ENCODE data around the gene IFIT1.

Gene IFIT1, protein sequence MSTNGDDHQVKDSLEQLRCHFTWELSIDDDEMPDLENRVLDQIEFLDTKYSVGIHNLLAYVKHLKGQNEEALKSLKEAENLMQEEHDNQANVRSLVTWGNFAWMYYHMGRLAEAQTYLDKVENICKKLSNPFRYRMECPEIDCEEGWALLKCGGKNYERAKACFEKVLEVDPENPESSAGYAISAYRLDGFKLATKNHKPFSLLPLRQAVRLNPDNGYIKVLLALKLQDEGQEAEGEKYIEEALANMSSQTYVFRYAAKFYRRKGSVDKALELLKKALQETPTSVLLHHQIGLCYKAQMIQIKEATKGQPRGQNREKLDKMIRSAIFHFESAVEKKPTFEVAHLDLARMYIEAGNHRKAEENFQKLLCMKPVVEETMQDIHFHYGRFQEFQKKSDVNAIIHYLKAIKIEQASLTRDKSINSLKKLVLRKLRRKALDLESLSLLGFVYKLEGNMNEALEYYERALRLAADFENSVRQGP

DNA sequence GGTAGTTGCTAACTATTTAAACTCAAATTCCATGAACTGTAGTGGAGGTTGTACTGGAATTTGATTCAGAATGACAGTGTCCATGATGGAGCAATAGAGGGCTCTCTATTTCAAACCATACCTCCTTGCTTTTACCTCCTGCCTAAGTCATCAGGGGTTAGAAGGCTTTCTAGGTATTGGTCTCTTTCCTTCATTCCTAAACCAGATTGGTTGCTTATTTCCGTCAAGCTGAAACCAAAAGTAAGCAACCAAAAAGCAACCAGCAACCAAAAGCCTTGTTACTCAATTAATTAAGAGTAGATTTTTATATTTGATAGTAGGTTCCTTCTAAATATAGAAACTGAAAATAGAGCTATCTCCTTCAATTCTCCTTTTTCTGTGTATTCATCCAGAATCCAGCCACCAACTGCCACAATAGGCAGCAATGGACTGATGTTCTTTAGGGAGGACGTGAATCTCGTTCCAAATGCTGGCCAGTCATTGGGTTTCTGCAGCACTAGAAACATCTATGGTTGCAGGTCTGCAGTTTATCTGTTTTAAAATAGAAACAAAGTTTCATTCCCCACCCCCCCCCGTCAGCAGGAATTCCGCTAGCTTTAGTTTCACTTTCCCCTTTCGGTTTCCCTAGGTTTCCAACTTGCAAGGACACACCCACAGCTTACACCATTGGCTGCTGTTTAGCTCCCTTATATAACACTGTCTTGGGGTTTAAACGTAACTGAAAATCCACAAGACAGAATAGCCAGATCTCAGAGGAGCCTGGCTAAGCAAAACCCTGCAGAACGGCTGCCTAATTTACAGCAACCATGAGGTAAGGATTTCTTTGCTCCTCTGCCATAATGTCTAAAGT is at the start of gene IFIT1:
IFIT1 (plus strand) TSS at position 717 of the 850 bp plus-strand sequence; CDS start at position 807, 90 bp downstream.
- peak; percentile 89 for DNase-seq (ENCODE audit: low read depth)

DNA sequence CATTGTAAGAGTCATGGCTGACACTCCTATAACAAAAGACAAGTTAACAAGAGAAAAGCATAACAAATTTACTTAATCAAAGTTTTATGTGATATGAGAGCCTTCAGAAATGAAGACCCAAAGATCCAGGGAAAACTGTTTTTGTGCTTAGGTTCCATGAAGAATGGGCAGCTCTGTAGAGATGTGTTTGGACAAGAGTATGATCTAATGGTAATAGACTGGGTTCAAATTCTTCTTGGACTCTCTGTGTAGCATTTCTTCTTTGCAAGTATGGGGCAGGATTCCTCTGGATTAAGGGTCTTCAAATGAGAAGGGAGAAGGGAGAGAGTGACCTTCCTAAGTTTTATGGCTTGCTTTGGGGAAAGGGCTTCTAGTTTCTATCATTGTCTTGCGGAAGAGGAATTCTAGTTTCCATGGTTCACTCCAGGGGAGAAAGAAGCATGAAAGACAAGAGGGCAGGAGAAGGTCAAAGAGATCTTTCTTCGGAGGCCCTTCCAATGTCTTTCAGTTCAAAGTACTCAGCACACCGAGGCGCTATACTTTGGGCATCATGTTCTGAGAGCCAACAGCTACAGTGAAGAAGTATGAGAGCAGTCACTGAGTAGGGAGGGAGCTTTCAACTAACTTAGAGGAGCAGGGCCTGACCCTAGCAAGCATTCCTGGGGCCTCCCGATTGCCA is 49.2 kb upstream of the IFIT1 start:
- no peak for DNase-seq (ENCODE audit: low read depth)
- no peak for TF ChIP-seq POLR2A (IDR thresholded peaks at IDR 0.05; ENCODE audit: extremely low read depth, insufficient read length)
- TF ChIP-seq, protein P1, sequence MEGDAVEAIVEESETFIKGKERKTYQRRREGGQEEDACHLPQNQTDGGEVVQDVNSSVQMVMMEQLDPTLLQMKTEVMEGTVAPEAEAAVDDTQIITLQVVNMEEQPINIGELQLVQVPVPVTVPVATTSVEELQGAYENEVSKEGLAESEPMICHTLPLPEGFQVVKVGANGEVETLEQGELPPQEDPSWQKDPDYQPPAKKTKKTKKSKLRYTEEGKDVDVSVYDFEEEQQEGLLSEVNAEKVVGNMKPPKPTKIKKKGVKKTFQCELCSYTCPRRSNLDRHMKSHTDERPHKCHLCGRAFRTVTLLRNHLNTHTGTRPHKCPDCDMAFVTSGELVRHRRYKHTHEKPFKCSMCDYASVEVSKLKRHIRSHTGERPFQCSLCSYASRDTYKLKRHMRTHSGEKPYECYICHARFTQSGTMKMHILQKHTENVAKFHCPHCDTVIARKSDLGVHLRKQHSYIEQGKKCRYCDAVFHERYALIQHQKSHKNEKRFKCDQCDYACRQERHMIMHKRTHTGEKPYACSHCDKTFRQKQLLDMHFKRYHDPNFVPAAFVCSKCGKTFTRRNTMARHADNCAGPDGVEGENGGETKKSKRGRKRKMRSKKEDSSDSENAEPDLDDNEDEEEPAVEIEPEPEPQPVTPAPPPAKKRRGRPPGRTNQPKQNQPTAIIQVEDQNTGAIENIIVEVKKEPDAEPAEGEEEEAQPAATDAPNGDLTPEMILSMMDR (IDR thresholded peaks at IDR 0.05; ENCODE audit: low read depth, low read length): no peak
- TF ChIP-seq MYC (IDR thresholded peaks at IDR 0.05; ENCODE audit: low read depth, low read length): no peak
- TF ChIP-seq, protein P2, sequence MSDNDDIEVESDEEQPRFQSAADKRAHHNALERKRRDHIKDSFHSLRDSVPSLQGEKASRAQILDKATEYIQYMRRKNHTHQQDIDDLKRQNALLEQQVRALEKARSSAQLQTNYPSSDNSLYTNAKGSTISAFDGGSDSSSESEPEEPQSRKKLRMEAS (IDR thresholded peaks at IDR 0.05; ENCODE audit: low read depth, low read length): no peak
- H3K4me3 ChIP-seq (ENCODE audit: low read depth, low read length): no peak overlapping the region

More for the DNA sequence above, at the start of gene IFIT1:
- H3K4me3 ChIP-seq (ENCODE audit: low read depth, low read length): peak within 1 kb of the TSS; percentile 82
- TF ChIP-seq MYC (IDR thresholded peaks at IDR 0.05; ENCODE audit: low read depth, low read length) (no peak), POLR2A (IDR thresholded peaks at IDR 0.05; ENCODE audit: extremely low read depth, insufficient read length) (peak; percentile 80)
- TF ChIP-seq, protein P2 (IDR thresholded peaks at IDR 0.05; ENCODE audit: low read depth, low read length): 0 out of 2 replicates have a peak, but pooled peaks have one; percentile 34
- TF ChIP-seq, protein P1 (IDR thresholded peaks at IDR 0.05; ENCODE audit: low read depth, low read length): peak; percentile 3

DNA sequence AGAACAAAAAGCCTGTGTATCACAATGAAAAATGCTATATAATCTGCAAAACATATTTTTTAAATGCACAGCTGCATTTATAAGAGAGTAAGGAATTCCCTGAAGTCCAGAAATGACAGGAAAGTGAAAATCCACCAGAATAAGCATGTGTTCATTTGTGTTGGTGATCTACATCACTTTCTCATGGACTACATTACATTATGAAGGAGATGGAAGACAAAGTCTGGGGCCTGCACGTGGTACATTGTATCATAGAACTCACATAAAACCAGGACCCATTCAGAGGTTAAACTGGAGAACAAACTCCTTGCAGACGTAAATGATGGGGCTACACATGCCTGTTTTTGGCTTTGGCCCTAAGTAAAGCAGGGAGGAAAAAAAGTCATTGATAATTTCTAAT is 48.3 kb upstream of the IFIT1 start:
- DNase-seq (ENCODE audit: low read depth): no peak
- H3K4me3 ChIP-seq (ENCODE audit: low read depth, low read length): no peak overlapping the region
- TF ChIP-seq, protein P2 (IDR thresholded peaks at IDR 0.05; ENCODE audit: low read depth, low read length): no peak
- TF ChIP-seq, protein P1 (IDR thresholded peaks at IDR 0.05; ENCODE audit: low read depth, low read length): no peak
- TF ChIP-seq POLR2A (IDR thresholded peaks at IDR 0.05; ENCODE audit: extremely low read depth, insufficient read length) (no peak), MYC (IDR thresholded peaks at IDR 0.05; ENCODE audit: low read depth, low read length) (no peak)

DNA sequence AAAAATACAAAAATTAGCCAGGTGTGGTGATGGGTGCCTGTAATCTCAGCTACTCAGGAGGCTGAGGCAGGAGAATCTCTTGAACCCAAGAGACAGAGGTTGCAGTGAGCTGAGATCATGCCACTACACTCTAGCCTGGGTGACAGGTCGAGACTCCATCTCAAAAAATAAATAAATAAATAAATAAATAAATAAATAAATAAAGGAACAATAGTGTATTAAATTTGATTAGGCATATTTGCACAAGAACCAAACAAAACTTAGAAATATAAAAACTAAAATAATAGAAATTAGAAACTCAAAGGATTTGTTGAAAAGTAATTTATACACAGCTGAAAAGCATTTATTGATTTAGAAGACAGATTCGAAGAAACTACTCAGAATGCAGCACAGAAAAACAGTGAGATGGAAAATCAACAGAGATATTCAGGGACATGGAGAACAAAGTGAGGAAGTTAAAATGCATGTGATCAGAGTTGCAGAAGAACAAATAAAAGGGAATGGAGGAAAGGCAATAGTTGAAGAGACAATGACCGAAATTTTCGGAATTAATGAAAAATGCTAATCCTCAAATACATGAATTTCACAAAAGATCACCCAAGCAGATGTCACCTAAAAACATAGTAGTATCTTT is 46.9 kb upstream of the IFIT1 start:
- H3K4me3 ChIP-seq (ENCODE audit: low read depth, low read length): no peak overlapping the region
- no peak for DNase-seq (ENCODE audit: low read depth)
- TF ChIP-seq, protein P2 (IDR thresholded peaks at IDR 0.05; ENCODE audit: low read depth, low read length): no peak
- TF ChIP-seq POLR2A (IDR thresholded peaks at IDR 0.05; ENCODE audit: extremely low read depth, insufficient read length) (no peak), MYC (IDR thresholded peaks at IDR 0.05; ENCODE audit: low read depth, low read length) (no peak)

DNA sequence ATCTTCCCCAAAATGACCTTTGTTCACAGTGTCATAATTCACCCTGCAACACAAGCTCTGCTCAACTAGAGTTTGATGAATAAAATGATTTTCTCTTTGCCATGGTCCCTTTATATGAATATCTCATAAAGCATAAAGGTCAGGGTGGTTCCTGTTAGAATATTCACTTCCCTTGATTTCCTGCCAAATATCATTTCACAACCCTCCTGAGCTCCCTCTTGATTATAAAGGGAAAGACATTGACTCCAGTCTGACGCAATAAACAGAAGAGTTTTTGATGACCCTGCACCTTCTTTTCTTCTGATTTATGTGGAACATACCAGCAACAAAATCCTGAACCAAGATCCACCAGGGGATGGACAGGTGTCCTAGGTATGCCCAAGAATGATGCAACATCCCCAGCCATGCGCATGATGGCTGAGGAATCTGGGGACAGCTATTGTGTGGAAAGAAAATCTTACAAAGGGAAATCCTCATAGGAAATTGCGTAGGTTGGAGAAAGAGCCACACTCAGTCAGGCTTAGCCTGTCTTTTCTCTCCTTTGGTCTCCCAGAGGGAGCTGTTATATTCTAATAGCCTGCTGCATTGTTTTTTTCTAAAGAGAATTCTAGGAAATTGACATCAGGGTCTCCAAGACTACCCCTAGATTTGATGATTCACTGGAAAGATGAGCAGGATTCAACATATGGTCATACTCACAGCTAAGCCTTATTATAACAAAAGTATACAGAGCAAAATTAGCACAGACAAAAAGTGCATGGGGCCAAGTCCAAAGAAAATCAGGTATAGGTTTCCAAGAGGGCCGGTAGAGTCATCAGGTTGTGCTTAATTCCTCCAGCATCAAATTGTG is 45.8 kb upstream of the IFIT1 start:
- no peak for TF ChIP-seq MYC (IDR thresholded peaks at IDR 0.05; ENCODE audit: low read depth, low read length)
- TF ChIP-seq, protein P2 (IDR thresholded peaks at IDR 0.05; ENCODE audit: low read depth, low read length): no peak
- DNase-seq (ENCODE audit: low read depth): peak; percentile 38
- no peak overlapping the region for H3K4me3 ChIP-seq (ENCODE audit: low read depth, low read length)

Data from NB4 (cell line).